H9 (cell line): Measurements from ENCODE around the gene PLEKHA8. TPM values are rescaled to one million over a fixed set of nuclear protein-coding genes. Genes with fewer than 3 reads are reported as not detected.

Source experiments
- DNase-seq: peaks from one replicate; pipeline ENCODE4 v3.0.0-alpha.2; 2017
- H2AFZ ChIP-seq: one replicate; pipeline ENCODE4 v1.6.1; 2013; ENCODE audit warnings: mild to moderate bottlenecking, low read length, control low read depth, moderate library complexity
- H2AK5ac ChIP-seq: 2 replicates; pipeline ENCODE4 v1.6.1; 2013; ENCODE audit warnings: low read length, control low read depth, mixed read lengths; ENCODE audit not compliant: insufficient read length
- H2BK120ac ChIP-seq: one replicate; pipeline ENCODE4 v1.6.1; 2013; ENCODE audit warnings: low read depth, mild to moderate bottlenecking, low read length, control low read depth, inconsistent platforms; ENCODE audit not compliant: poor library complexity, severe bottlenecking
- H2BK12ac ChIP-seq: 2 replicates; pipeline ENCODE4 v1.6.1; 2013; ENCODE audit warnings: low read length, control low read depth, mixed read lengths, low read depth; ENCODE audit not compliant: insufficient read length
- H2BK15ac ChIP-seq: 2 replicates; pipeline ENCODE4 v1.6.1; 2013; ENCODE audit warnings: low read depth, low read length, control low read depth
- H2BK20ac ChIP-seq: one replicate; pipeline ENCODE4 v1.6.1; 2013; ENCODE audit warnings: low read depth, mild to moderate bottlenecking, low read length, control low read depth, inconsistent platforms; ENCODE audit not compliant: poor library complexity, severe bottlenecking
- H2BK5ac ChIP-seq: 2 replicates; pipeline ENCODE4 v1.6.1; 2013; ENCODE audit warnings: low read length, control low read depth, mixed read lengths; ENCODE audit not compliant: insufficient read length
- H3K14ac ChIP-seq: 2 replicates; pipeline ENCODE4 v1.6.1; 2013; ENCODE audit warnings: low read length, control low read depth; ENCODE audit not compliant: insufficient read depth
- H3K18ac ChIP-seq: 2 replicates; pipeline ENCODE4 v1.6.1; 2013; ENCODE audit warnings: low read depth, mild to moderate bottlenecking, mixed read lengths, low read length, control low read depth; ENCODE audit not compliant: insufficient read length
- H3K23ac ChIP-seq: 2 replicates; pipeline ENCODE4 v1.6.1; 2013; ENCODE audit warnings: low read length, control low read depth, mixed read lengths, low read depth; ENCODE audit not compliant: insufficient read length
- H3K23me2 ChIP-seq: 2 replicates; pipeline ENCODE4 v1.6.1; 2013; ENCODE audit warnings: low read depth, mild to moderate bottlenecking, mixed read lengths, low read length, control low read depth; ENCODE audit not compliant: insufficient read length, poor library complexity, severe bottlenecking
- H3K27ac ChIP-seq: 2 replicates; pipeline ENCODE4 v1.5.1; 2013; ENCODE audit warnings: low read length, control low read depth, mixed read lengths, low read depth; ENCODE audit not compliant: insufficient read length
- H3K27me3 ChIP-seq: 2 replicates; pipeline ENCODE4 v1.6.1; 2013; ENCODE audit warnings: low read length, control low read depth, inconsistent platforms; ENCODE audit not compliant: insufficient read depth
- H3K4ac ChIP-seq: 2 replicates; pipeline ENCODE4 v1.6.1; 2013; ENCODE audit warnings: low read depth, mild to moderate bottlenecking, control low read depth, inconsistent platforms, low read length, moderate library complexity
- H3K4me1 ChIP-seq: 2 replicates; pipeline ENCODE4 v1.6.1; 2013; ENCODE audit warnings: low read length, control low read depth, inconsistent platforms; ENCODE audit not compliant: insufficient read depth
- H3K4me2 ChIP-seq: 2 replicates; pipeline ENCODE4 v1.6.1; 2013; ENCODE audit warnings: low read length, control low read depth, mixed read lengths; ENCODE audit not compliant: insufficient read length, insufficient read depth
- H3K56ac ChIP-seq: 2 replicates; pipeline ENCODE4 v1.6.1; 2013; ENCODE audit warnings: low read depth, mild to moderate bottlenecking, mixed read lengths, low read length, control low read depth; ENCODE audit not compliant: insufficient read length
- H3K79me1 ChIP-seq: 2 replicates; pipeline ENCODE4 v1.6.1; 2013; ENCODE audit warnings: low read depth, mild to moderate bottlenecking, moderate library complexity, low read length, control low read depth, inconsistent platforms; ENCODE audit not compliant: insufficient read depth, poor library complexity, severe bottlenecking
- H3K79me2 ChIP-seq: 2 replicates; pipeline ENCODE4 v1.6.1; 2013; ENCODE audit warnings: low read length, control low read depth, inconsistent platforms; ENCODE audit not compliant: insufficient read depth
- H3K9ac ChIP-seq: 2 replicates; pipeline ENCODE4 v1.6.1; 2013; ENCODE audit warnings: low read length, control low read depth, mixed read lengths; ENCODE audit not compliant: insufficient read length; ENCODE audit errors: extremely low read depth
- H3K9me3 ChIP-seq: one replicate; pipeline ENCODE4 v1.6.1; 2013; ENCODE audit warnings: low read depth, low read length, inconsistent platforms; ENCODE audit not compliant: control insufficient read depth
- H3T11ph ChIP-seq: one replicate; pipeline ENCODE4 v1.6.1; 2013; ENCODE audit warnings: mild to moderate bottlenecking, low read length, control low read depth, inconsistent platforms
- H4K20me1 ChIP-seq: one replicate; pipeline ENCODE4 v1.6.1; 2013; ENCODE audit not compliant: control insufficient read depth, insufficient read length, insufficient read depth
- H4K5ac ChIP-seq: 2 replicates; pipeline ENCODE4 v1.6.1; 2013; ENCODE audit warnings: low read depth, mild to moderate bottlenecking, mixed read lengths, low read length, control low read depth; ENCODE audit not compliant: insufficient read length
- H4K8ac ChIP-seq: replicated peaks from 2 replicates; pipeline ENCODE4 v1.6.1; 2013; ENCODE audit warnings: low read length, control low read depth, mixed read lengths, low read depth; ENCODE audit not compliant: insufficient read length
- H4K91ac ChIP-seq: 2 replicates; pipeline ENCODE4 v1.6.1; 2013; ENCODE audit warnings: low read depth, mild to moderate bottlenecking, moderate library complexity, mixed read lengths, low read length, control low read depth; ENCODE audit not compliant: insufficient read length
- H3K27ac Mint-ChIP-seq, 3 experiments: 2 replicates in 2 of 3; 3 replicates in 1 of 3; pipeline ENCODE4 v1.8.0; 2020 to 2021; ENCODE audit warnings: mixed read lengths in 3 of 3, mild to moderate bottlenecking in 1 of 3, moderate library complexity in 1 of 3
- H3K27me3 Mint-ChIP-seq: 2 replicates; pipeline ENCODE4 v1.8.0; 2021; ENCODE audit warnings: low read depth, mild to moderate bottlenecking, moderate library complexity, mixed read lengths
- H3K36me3 Mint-ChIP-seq, 3 experiments: 2 replicates in 2 of 3; 3 replicates in 1 of 3; pipeline ENCODE4 v1.8.0; 2020 to 2021; ENCODE audit warnings: low read depth in 3 of 3, mixed read lengths in 3 of 3; ENCODE audit not compliant: insufficient read depth in 1 of 3
- H3K4me1 Mint-ChIP-seq, 2 experiments: 2 replicates each; pipeline ENCODE4 v1.8.0; 2020; ENCODE audit warnings: mixed read lengths in 2 of 2
- H3K4me3 Mint-ChIP-seq, 2 experiments: 2 replicates in 1 of 2; 3 replicates in 1 of 2; pipeline ENCODE4 v1.8.0; 2020 to 2021; ENCODE audit warnings: mild to moderate bottlenecking in 2 of 2, mixed read lengths in 2 of 2, moderate library complexity in 1 of 2
- H3K9me3 Mint-ChIP-seq, 2 experiments: 2 replicates in 1 of 2; 3 replicates in 1 of 2; pipeline ENCODE4 v1.8.0; 2020; ENCODE audit warnings: mild to moderate bottlenecking in 2 of 2, mixed read lengths in 2 of 2, moderate library complexity in 1 of 2
- WGBS: extraction: QIAGEN DNeasy Blood & Tissue Kit; methylation state at CpG from one replicate; pipeline ENCODE4 v1.1.7; 2013; ENCODE audit warnings: missing lambda C conversion rate, low lambda C conversion rate, mixed read lengths; ENCODE audit not compliant: insufficient read length; ENCODE audit errors: extremely low coverage; 5-methylcytosine and 5-hydroxymethylcytosine counted together
- total RNA-seq: library from RNA; stranded (reverse); gene quantifications from 2 replicates; pipeline ENCODE4 v1.2.1, GENCODE V29; 2021
- TF ChIP-seq, protein P1 (sequence below): fragments of 200-600 bp; sonication (generic); conservative IDR thresholded peaks from 3 replicates; pipeline ENCODE4 v1.8.0; 2021; ENCODE audit warnings: antibody characterized with exemption, mild to moderate bottlenecking

PLEKHA8 gene
- total RNA-seq, 1 experiment from 2014 or later = 37.0 TPM

DNA sequence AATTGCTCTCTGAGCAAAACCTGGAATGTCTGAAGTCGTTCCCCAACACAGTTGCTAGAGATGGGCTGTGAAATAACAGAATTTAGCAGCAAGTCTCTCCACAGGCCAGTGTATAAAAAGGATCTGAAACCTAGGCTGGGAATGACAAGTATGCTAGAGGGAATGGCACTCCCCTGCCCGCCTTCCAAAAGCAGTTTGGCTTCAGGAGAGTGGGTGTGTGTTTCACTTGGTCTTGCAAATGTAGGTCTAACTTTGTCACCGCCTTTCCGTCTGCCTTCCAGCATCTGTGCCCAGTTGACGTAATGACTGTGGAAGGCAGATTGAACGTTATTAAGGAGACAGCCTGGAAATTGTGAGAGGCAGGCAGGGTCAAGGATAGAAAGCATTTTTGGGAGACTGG, 88.6 kb downstream of the PLEKHA8 start:
- peak overlapping the region; percentile 9 for H3K27ac ChIP-seq

More for the DNA sequence above, 88.6 kb downstream of the PLEKHA8 start:
- H3K36me3 Mint-ChIP-seq = peaks cover 7 to 22% (median 9%) of the 10 kb centered on the region in 3 experiments
- Histone ChIP-seq H3K9ac (no peak overlapping the region), H2BK12ac (no peak overlapping the region), H4K8ac (no peak overlapping the region), H3K4me1 (no peaks in the 10 kb centered on the region), H2BK20ac (no peak overlapping the region), H3K23ac (no peak overlapping the region), H4K5ac (no peak overlapping the region), H2BK120ac (no peak overlapping the region), H4K91ac (no peak overlapping the region), H3K18ac (no peak overlapping the region), H3T11ph (no peak overlapping the region), H3K4me2 (no peak overlapping the region), H4K20me1 (no peaks in the 10 kb centered on the region), H3K79me2 (no peaks in the 10 kb centered on the region), H2BK5ac (no peak overlapping the region), H3K79me1 (no peaks in the 10 kb centered on the region), H3K56ac (no peak overlapping the region), H2AK5ac (no peak overlapping the region), H3K27me3 (no peaks in the 10 kb centered on the region), H2AFZ (no peak overlapping the region), H2BK15ac (no peak overlapping the region), H3K23me2 (no peaks in the 10 kb centered on the region), H3K4ac (no peak overlapping the region), H3K9me3 (no peaks in the 10 kb centered on the region), H3K14ac (no peak overlapping the region)
- peaks cover 17 to 18% of the 10 kb centered on the region in 2 experiments for H3K9me3 Mint-ChIP-seq
- H3K4me1 Mint-ChIP-seq = no peaks in the 10 kb centered on the region
- TF ChIP-seq, protein P1, sequence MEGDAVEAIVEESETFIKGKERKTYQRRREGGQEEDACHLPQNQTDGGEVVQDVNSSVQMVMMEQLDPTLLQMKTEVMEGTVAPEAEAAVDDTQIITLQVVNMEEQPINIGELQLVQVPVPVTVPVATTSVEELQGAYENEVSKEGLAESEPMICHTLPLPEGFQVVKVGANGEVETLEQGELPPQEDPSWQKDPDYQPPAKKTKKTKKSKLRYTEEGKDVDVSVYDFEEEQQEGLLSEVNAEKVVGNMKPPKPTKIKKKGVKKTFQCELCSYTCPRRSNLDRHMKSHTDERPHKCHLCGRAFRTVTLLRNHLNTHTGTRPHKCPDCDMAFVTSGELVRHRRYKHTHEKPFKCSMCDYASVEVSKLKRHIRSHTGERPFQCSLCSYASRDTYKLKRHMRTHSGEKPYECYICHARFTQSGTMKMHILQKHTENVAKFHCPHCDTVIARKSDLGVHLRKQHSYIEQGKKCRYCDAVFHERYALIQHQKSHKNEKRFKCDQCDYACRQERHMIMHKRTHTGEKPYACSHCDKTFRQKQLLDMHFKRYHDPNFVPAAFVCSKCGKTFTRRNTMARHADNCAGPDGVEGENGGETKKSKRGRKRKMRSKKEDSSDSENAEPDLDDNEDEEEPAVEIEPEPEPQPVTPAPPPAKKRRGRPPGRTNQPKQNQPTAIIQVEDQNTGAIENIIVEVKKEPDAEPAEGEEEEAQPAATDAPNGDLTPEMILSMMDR = no peak
- no peak for DNase-seq
- H3K27me3 Mint-ChIP-seq = no peaks in the 10 kb centered on the region; the same call in 1 of the 2 replicates
- H3K27ac Mint-ChIP-seq = peak overlapping the region in 2 of 3 experiments; percentile 24 to 58; a peak in 2 of 7 replicates
- WGBS = no CpG with 5 or more reads among the region's 6 CpGs
- H3K4me3 Mint-ChIP-seq = no peak overlapping the region
